ENCODE measurements around the gene MYO16. TPM values are rescaled to one million over a fixed set of nuclear protein-coding genes. Genes with fewer than 3 reads are reported as not detected.

MYO16 gene
- total and polyA plus RNA-seq, 8 donors, result 0.03 to 0.47 (median 0.16) TPM

GRCh38 chr13:108889324-108889984 is 260.0 kb downstream of the MYO16 start:
- no peak for ATAC-seq
- Histone ChIP-seq H3K27me3 (peaks cover 0 to 4% (median 0%) of the 10 kb centered on the region in 4 donors), H3K27ac (no peak overlapping the region), H3K36me3 (no peaks in the 10 kb centered on the region), H3K4me1 (no peaks in the 10 kb centered on the region), H3K4me3 (no peak overlapping the region), H3K9me3 (no peaks in the 10 kb centered on the region)
- no peak for DNase-seq
- TF ChIP-seq, protein P1, sequence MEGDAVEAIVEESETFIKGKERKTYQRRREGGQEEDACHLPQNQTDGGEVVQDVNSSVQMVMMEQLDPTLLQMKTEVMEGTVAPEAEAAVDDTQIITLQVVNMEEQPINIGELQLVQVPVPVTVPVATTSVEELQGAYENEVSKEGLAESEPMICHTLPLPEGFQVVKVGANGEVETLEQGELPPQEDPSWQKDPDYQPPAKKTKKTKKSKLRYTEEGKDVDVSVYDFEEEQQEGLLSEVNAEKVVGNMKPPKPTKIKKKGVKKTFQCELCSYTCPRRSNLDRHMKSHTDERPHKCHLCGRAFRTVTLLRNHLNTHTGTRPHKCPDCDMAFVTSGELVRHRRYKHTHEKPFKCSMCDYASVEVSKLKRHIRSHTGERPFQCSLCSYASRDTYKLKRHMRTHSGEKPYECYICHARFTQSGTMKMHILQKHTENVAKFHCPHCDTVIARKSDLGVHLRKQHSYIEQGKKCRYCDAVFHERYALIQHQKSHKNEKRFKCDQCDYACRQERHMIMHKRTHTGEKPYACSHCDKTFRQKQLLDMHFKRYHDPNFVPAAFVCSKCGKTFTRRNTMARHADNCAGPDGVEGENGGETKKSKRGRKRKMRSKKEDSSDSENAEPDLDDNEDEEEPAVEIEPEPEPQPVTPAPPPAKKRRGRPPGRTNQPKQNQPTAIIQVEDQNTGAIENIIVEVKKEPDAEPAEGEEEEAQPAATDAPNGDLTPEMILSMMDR (IDR thresholded peaks at IDR 0.05), result no peak
- FAIRE-seq, result no peak
- 56 to 73% methylated on average over 2 of the region's 2 CpGs for WGBS, 2 donors
- intact Hi-C loops (cut with DNase I), result no loop called here

DNA sequence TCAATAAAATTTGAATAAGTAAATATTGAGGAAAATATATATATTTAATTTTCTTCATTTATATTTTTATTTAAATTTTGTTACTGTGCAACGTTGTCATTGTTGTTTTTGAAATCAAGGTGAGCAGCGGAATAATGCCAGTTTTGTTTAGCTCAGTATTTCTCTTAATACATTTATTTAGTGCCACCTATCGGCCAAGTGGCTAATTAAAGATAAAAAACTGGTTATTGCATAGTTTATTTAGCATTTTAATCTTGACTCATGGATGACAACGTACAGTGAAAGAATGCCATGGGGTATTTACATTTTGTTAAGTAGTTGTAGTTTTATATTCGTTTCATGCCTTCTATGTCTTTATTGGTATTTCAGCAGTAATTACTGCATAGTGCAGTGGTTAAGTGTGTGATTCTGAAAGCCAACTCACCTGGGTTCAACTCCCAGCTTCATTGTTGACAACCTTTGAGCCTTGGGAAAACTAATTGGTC is 265.9 kb downstream of the MYO16 start:
- FAIRE-seq, result peak; percentile 91
- WGBS, 2 donors, result 1 to 2% methylated on average over 5 of the region's 5 CpGs
- peak in 3 of 4 donors; percentile 52 to 70 (median 61) for ATAC-seq
- no peak overlapping the region for H3K4me3 ChIP-seq
- H3K36me3 ChIP-seq, result no peaks in the 10 kb centered on the region
- H3K4me1 ChIP-seq, result no peaks in the 10 kb centered on the region
- no peaks in the 10 kb centered on the region for H3K27me3 ChIP-seq
- no peak for DNase-seq
- TF ChIP-seq, protein P1 (IDR thresholded peaks at IDR 0.05), result peak in 3 of 4 donors; percentile 26 to 45 (median 35)
- no peak overlapping the region for H3K27ac ChIP-seq
- intact Hi-C loops (cut with DNase I), result loop anchor here in 2 of 3 donors (10.0 kb wide), 1 partner anchor 570 kb away; no protein-coding TSS in a partner anchor
- H3K9me3 ChIP-seq, result no peaks in the 10 kb centered on the region

- FAIRE-seq, result no peak
- 16 to 21% methylated on average over 8 of the region's 8 CpGs for WGBS, 2 donors
- no peaks in the 10 kb centered on the region for H3K9me3 ChIP-seq
- no peaks in the 10 kb centered on the region for H3K27me3 ChIP-seq
- no peak for ATAC-seq
- intact Hi-C loops (cut with DNase I), result loop anchor here in 2 of 3 donors (10.0 kb wide), 1 partner anchor 573 kb away; no protein-coding TSS in a partner anchor
- no peaks in the 10 kb centered on the region for H3K36me3 ChIP-seq
- H3K4me3 ChIP-seq, result no peak overlapping the region
- H3K27ac ChIP-seq, result no peak overlapping the region
- no peaks in the 10 kb centered on the region for H3K4me1 ChIP-seq
- TF ChIP-seq, protein P1 (IDR thresholded peaks at IDR 0.05), result no peak
- DNase-seq, result no peak
Observed at GRCh38 chr13:108897955-108898354, 268.5 kb downstream of the MYO16 start.

DNA sequence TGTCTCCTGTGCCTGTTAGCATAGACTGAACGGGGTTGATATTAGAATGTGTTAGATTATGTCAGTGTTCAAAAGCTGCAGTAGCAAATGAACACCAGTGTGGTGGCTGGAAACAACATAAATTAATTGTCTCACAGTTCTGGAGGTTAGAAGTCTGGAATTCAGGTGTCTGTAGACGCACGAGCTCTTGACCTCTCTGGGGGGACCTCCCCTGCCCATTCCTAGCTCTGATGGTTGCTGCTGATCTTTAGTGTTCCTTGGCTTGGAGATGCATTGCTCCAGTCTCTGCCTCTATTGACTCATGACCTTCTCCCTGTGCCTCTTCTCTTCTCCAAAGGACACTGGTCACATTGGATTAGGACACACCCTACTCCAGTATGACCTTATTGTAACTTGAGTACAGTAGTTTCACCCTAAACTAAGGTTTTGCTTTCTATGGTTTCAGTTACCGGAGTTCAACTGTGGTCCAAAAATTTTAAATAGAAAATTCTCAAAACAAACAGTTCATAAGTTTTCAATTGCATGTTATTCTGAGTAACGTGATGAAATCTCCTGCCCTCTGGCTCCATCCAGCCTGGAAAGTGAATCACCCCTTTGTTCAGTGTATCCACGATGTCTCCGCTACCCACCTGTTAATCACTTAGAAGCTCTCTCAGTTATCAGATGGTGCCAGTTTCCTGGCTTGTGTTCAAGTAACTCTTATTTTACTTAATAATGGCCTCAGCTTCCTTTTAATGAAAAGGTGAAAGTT is 273.2 kb downstream of the MYO16 start:
- intact Hi-C loops (cut with DNase I), result no loop called here

More for the DNA sequence above, 273.2 kb downstream of the MYO16 start:
- Histone ChIP-seq H3K4me1 (no peaks in the 10 kb centered on the region), H3K9me3 (no peaks in the 10 kb centered on the region), H3K27me3 (no peaks in the 10 kb centered on the region), H3K36me3 (no peaks in the 10 kb centered on the region), H3K4me3 (no peak overlapping the region), H3K27ac (no peak overlapping the region)
- ATAC-seq, result peak in 2 of 4 donors; percentile 32 to 41
- no peak for FAIRE-seq
- TF ChIP-seq, protein P1 (IDR thresholded peaks at IDR 0.05), result no peak
- 45 to 54% methylated on average over 7 of the region's 7 CpGs for WGBS, 2 donors
- DNase-seq, result no peak
